Uterus (tissue), 2 donors: Measurements from ENCODE around the gene HIP1.

Experiments
- CTCF ChIP-seq, 4 experiments: fragments of 200-600 bp in 2 of 4; fragments of 450-650 bp in 2 of 4; sonication (generic) in 2 of 4; IDR thresholded peaks; one replicate each; pipeline ENCODE4 v1.5.1; 2016 to 2019; ENCODE audit warnings: antibody characterized with exemption in 4 of 4, mild to moderate bottlenecking in 2 of 4, moderate library complexity in 1 of 4
- POLR2A ChIP-seq, 2 donors: fragments of 450-650 bp; IDR thresholded peaks; one replicate each; pipeline ENCODE4 v1.6.1; 2016; ENCODE audit warnings: antibody characterized with exemption in 2 of 2, mild to moderate bottlenecking in 1 of 2, moderate library complexity in 1 of 2

GRCh38 chr7:75575488-75576121 lies 163.1 kb downstream of the HIP1 start:
- TF ChIP-seq CTCF (IDR thresholded peaks at IDR 0.05) (no peak), POLR2A (IDR thresholded peaks at IDR 0.05) (no peak)
